GM21528 (cell line): ENCODE results near the gene CACNA1A.
"Not testable (repeated sequence)": the region's sequence is repeated elsewhere in the genome, so short reads cannot be mapped to it uniquely, and the experiment has no call there.

ENCODE experiments used
- ATAC-seq: cut with Tn5 transposase; IDR thresholded peaks from one replicate; pipeline ENCODE4 v1.9.1; 2021; ENCODE audit warnings: mild to moderate bottlenecking, moderate library complexity; ENCODE audit not compliant: unreplicated experiment, low FRiP score

Gene CACNA1A

DNA sequence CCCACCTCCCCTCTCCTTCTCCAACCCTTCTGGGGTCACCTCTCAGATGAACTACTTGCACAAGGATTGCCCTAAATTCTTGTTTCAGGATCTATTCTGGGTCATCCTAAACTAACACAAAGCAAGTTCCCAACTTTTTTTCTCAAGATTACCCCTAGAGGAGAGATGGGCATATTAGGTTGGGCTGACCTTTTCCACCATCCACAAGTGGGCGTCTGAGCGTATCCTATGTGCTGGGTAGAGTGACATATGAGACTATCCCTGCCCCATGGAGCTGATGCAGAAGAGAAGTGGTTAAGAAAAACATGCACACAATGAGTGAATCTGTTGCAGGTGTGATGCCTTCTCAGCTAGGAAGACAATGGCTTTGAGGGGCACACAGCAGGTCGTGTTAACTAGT is 132.7 kb downstream of the CACNA1A start:
- ATAC-seq: no peak

DNA sequence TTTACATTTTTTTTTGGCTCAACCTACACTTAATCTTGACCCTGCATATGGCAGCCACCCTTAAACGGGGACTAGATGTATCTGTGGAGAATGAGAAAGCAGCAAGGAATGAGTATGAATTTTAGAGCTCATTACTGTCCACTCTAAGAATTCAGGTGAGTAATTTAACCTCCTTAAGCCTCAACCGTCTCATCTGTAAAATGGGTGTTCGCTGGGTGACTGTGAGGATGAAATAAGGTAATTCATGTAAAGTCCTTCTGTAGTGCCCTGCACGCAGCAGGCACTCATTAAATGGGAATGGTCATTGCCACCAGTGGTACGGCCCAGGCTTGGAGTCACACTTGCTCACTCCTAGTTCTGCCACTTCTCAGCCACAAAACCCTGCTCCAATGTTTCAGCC is 135.3 kb downstream of the CACNA1A start:
- ATAC-seq: no peak

DNA sequence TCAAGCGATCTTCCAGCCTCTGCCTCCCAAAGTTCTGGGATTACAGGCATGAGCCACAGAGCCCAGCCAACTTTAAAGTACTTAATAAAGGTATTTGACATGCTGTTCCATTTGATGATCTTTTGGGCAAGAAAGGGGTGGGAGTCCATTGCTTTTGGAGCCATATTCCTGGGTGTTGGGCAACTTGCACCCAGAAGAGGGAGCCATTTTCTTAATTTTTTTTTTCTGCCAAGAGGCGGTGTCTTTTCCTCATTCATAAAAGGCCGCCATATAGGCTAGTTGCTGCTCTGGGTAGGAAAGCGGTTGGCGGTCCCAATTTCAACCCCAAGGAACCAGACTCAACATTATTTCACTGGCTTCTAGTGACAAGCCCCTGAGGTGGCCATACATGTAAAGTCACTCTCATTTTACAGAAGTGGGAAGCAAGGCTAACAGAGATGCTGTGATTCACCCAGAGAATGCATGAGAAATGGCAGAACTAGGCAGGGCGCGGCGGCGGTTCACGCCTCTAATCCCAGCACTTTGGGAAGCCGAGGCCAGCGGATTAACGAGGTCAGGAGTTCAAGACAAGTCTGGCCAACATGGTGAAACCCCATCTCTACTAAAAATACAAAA is 139.6 kb downstream of the CACNA1A start:
- no peak for ATAC-seq

DNA sequence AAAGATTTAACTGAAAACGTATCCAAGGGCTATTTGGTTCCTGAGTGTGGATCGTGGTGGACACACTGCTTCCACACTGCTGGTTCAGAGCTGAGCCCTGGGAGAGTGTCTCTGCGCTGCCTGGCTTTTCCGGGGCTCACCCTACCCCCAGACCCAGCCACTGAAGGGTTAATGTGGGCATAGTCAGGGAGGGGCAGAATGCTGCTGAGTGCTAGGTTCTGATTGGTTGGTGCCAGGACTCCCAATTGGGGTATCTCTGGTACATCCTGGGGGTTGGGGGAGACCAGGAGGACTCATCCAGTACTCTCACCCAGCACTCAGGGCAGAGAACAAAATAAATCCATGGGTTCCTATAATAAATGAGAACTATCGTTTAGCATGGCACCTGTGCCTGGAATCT is 142.3 kb downstream of the CACNA1A start:
- ATAC-seq: no peak

DNA sequence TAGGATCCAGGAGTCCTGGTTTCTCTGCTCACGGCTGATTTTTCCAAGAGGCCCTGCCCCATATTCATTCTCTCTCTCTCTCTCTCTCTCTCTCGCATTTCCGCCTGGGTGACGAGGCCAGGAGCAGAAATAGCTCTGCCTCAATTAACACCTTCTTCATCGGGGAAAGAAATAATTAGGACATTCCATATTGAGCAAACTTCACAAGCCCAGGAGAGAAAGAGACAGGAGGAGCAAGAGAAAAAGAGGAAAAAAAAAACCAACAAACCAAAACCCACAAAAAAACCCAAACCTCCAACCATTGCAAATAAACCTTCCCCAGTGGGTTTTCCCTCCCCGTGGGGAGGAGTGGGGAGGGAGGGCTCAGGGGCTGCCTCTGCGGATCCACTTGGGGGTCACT is 143.0 kb downstream of the CACNA1A start:
- no peak for ATAC-seq

DNA sequence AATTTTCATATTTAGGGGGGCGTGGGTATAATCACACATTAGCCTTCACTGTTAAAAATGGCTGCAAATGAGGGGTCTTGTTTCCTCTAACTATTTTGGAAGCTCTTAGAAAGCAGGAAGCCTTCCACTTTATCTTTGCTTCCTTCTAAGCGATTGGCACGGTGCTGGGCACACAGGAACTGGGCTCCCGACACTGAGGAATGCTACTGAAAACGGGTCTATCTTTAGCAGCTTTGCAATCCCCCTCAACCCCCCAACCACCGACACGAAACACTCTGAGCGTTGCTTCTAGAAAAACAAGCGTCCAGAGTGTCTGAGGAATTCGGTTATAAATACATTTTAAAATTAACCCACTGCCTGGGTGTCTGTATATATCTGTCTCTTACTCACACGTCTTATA is 143.6 kb downstream of the CACNA1A start:
- no peak for ATAC-seq

DNA sequence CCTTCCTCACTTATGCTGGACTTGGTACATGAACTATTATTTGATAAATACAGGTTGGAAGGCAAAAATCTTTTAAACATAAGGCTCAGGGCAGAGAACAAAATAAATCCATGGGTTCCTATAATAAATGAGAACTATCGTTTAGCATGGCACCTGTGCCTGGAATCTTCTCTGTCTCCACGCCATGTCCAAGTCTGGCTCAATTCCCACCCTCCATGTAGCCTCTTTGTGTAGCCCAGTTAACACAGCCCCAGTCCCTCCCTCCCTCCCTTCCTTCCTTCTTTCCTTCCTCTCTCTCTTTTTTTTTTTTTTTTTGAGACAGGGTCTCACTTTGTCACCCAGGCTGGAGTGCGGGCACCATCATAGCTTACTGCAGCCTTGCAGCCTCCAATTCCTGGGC is 144.6 kb downstream of the CACNA1A start:
- ATAC-seq: not testable (repeated sequence)

DNA sequence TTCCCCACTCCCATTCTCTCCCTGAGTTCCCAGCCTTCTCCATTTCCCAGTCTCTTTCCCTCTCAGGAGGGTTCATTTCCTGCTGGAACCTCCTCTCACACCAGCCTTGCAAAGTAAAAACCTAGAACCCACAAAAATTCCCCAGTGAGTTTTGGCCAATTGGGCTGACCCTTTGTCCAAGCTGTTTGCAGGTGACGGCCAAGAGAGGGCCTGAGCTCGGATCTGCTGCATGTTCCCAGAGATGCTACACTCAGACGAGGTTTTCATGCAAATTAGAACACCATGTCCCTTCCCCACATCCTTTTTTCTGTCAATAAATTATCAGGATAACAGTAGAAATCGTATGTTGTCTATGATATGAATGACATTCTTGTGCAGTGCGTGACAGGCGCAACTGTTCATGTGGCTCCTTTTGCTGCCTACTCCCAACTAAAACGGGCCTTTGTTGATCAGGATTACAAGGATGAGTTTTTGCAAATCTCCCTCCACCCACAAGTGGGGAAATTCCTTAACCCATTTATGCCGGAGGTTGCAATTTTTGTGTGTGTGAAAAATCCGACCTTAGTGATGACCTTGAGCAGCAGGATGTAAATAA is 149.5 kb downstream of the CACNA1A start:
- ATAC-seq: no peak

DNA sequence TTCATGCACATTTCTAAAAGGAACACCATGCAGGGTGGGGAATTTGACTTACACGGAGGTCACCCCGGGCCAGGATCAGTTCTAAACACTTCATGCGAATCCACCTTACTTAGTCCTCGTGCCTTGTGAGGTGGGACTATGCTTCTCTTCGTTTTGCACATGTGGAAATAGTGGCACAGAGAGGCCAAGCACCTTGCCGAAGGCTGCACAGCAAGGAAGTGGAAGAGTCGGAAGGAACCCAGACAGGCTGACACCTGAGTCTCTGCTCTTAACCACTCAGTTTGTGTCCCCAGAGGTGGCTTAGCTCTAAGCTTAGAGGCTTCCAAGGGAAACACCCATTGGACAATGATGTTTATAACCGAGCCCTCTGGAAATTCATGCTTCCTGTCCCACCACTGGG is 150.1 kb downstream of the CACNA1A start:
- ATAC-seq: no peak

DNA sequence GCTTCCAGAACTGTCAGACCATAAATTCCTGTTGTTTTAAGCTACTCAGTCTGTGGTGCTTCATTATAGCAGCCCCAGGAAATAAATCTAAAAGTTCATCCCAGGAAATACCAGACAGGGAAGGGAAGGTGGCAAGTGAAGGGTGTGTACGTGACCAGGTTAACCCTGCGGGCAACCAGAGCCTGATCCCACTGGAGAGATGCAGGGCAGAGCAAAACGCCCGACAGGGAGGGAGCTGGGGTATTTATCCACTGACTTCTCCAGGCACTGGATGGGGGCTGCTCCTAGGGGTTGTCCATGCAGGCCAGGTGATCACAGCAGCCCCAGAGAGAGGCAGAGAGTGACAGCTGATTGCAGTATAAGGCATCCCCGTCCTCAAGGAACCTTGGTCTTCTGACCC is 150.9 kb downstream of the CACNA1A start:
- ATAC-seq: no peak

DNA sequence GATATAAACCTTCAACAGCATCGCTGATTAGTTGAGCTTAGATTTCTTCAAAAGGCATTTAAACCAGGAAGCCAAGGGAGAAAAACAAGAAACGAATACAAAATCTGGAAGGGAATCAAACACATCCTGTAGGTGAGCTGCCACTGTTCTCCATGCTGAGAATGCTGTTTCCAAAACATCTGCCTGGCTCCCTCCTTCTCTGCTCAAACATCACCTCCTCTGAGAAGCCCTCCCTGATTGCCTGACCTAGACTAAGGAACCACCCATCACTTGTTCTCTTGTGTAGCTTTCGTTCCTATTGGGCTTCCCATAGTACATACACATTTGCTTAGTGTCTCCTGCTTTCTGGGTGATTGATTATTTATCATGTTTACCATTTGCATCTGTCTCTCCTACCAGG is 152.7 kb downstream of the CACNA1A start:
- no peak for ATAC-seq

DNA sequence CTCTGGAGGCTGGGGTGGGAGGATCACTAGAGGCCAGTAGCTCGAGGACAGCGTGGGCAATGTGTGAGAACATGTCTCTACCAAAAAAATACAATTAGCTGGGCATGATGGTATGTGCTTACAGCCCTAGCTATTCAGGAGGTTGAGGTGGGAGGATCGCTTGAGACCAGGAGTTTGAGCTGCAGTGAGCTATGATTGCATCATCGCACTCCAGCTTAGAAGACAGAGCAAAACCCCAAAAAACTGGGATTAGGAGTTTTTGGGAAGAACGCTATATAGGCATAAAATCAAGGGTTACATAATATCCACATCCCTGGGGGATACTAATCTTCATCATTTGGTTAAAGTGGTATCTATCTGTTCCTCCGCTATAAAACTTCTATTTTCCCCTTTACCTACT is 155.5 kb downstream of the CACNA1A start:
- no peak for ATAC-seq

DNA sequence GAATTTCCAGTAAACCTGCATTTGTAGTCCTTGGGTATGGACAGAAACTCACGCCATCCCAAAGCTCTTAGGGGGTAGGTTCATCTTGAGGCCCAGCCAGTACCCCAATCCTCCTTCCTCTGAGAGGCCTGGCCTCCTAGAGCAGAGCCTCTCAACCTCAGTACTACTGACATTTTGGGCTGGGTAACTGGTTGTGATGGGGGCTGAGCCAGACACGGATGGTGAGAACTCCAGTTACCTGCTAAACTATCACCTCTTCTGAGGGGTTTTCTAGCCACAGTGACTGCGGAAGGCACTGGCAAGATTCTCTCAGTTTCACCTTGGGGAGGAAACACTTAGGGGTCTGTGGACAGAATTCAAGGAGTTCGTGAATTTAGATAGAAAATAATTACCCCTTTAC is 156.2 kb downstream of the CACNA1A start:
- no peak for ATAC-seq

DNA sequence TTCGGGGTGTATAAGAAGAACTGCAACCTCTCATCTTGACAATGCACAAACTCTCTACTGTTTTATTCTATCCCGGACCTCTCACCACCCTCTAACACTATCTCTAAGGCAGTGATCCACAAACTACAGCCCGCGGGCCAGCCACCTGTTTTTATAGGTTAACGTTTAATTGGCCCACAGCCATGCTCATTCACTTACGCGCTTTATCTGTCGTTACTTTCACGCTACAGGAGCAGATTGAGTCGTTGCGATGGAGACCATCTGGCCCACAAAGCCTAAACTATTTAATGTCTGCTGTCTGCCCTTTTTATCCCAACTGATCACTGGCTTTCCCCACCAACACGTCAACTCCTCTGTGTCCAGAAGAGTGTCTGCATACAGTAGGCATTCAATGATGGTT is 158.9 kb downstream of the CACNA1A start:
- ATAC-seq: no peak

DNA sequence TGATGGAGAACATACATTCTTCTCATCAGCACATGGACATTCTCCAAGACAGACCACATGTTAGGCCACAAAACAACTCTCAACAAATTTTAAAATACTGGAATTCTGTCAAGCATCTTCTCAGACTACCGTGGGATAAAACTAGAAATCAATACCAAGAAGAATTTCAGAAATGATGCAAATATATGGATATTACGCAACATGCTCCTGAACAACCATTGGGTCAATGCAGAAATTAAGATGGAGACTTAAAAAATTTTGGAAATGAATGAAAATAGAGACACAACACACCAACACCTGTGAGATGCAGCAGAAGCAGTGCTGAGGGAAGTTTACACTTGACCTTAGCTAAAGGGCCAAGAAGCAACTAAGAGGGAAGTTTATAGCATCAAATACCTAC is 162.8 kb downstream of the CACNA1A start:
- no peak for ATAC-seq

DNA sequence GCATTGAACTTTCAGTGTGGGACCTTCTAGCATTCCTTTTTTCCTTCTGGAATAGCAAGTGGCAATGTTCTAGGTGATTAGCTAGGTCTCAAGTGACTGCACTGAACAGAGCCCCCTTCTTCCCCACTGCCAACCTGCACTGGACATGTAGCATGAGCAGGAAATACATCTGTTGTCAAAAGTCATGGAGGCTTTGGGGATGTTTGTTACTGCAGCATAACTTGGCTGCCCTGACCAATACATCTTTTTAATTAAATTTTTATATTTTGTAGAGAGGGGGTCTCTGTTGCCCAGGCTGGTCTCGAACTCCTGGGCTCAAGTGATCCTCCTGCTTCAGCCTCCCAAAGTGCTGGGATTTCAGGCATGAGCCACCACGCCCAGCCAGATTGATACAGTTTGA is 163.6 kb downstream of the CACNA1A start:
- no peak for ATAC-seq

DNA sequence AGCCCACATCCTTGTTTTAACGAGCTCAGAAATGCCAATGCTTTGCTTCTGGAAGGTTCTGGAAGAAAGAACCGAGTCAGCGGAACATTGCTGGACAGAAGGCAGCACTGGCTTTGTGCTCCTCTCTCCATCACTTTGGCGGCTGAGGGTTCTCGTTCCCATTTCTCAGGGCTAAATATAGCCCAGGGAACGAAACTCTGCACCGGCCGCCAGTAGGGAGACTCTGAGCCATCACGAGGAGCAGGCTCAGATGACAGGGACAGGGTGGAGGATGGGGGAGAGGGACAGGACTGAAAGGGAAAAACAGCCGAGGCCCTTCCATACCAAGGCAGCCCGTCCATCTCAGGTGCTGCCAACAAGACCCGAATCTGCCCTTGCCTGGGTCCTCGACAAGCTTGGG is 166.4 kb downstream of the CACNA1A start:
- ATAC-seq: no peak

DNA sequence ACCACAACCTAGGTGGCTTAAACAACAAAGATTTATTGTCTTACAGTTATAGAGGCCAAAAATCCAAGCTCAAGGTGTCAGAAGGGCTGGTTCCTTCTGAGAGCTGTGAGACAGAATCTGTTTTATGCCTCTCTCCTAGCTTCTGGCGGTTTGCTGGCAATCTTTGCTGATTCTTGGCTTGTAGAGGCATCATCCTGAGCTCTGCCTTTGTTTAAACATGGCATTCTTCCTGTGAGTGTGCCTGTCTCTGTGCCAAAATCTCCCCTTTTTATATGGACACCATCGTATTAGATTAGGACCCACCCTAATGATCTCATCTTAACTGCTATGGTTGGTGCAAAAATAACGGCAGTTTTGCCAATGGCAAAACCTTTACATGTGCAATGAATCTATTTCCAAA is 169.1 kb downstream of the CACNA1A start:
- no peak for ATAC-seq

DNA sequence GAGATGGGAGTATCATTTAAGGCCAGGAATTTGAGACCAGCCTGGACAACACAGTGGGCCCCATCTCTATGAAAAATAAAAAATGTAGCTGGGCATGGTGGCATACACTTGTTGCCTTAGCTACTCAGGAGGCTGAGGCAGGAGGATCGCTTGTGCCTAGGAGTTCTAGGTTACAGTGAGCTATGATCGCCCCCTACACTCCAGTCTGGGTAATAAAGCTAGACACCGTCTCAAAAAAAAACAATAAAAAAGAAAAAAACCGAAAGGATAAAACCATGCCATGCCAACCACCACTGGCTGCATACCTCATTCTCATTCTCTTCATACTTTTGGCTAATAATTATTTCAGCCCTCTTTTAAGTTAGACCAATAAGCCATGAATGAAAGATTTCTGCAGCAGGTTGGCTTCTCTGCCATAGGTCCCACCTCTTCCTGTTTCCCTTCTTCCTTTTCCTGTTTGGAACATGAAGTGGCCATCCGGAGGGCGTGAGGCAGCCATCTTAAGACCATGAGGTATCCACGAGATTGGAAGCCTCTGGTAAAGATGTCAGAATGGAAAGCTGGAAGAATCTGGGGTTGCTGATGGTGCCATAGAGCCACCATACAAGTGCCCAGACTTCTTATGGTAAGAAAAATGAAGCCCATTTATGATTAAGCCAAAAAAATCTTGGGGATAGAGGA is 171.3 kb downstream of the CACNA1A start:
- ATAC-seq: no peak

DNA sequence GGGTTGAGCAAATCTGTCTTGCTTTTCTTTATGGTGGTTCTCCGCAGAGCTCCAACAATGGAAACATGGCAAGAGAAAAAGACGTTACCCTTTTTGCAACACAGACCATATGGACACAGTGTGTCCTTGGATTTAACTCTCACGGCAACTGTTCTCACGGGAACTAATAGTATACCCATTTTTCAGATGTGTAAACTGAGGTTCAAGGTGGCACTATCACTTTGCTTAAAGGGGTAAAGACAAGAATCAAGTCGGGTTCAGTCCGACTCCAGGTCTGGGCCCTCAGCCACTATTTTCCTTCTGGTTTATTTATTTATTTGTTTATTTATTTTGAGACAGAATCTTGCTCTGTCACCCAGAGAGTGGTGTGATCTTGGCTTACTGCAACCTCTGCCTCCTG is 176.0 kb downstream of the CACNA1A start:
- ATAC-seq: no peak

DNA sequence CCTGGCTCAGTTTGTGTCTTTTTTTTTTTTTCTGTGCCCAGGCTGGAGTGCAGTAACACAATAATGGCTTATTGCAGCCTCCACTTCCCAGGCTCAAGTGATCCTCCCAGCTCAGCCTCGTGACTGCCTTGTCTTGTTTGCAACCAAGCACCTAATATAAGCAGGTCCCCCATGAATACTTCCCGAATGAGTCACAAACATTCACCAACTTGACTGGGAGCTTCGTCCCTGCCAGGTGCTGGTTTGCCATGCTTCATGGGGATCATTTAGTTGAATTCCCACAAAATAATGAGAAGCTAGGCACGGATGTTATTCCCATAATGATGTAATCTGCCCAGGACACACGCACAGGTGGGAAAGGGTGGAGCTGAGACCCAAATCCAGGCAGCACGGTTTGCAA is 176.5 kb downstream of the CACNA1A start:
- no peak for ATAC-seq

DNA sequence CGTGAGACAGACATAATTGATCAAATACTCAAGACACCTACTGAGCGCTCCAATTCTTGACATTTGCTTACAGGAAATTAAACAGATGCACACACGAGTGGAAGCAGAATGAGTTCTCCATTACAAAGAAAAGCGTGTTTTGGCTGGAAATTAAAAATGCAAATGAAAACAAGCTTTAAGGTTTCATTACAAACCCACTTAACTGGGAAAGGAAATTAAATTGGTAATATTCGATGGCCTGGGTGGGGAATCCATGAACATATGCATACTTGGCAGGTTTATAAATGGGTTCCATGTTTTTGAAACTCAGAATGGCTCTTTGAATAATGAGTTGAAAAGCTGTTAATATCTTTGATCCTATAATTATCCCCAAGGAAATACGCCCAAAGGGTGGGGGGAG is 178.0 kb downstream of the CACNA1A start:
- no peak for ATAC-seq
